Activated T-helper 1 cell treated with anti-CD3 and anti-CD28 coated beads, Interleukin-12 subunit alpha, Interleukin-12 subunit beta, Interleukin-2, Interleukin-4 antibody, amounts not matched to agents 30 ng/mL and 10 ng/mL and 1 ng/mL, durations not matched to agents 14 hours and 24 hours and 36 hours (primary cell): Measurements from ENCODE around the gene BCAR3. TPM values are rescaled to one million over a fixed set of nuclear protein-coding genes. Genes with fewer than 3 reads are reported as not detected.
"Not testable (repeated sequence)": the region's sequence is repeated elsewhere in the genome, so short reads cannot be mapped to it uniquely, and the experiment has no call there.

Source experiments
- DNase-seq: peaks from one replicate; pipeline ENCODE4 v3.0.0; 2021; ENCODE audit warnings: low spot score
- H3K27ac Mint-ChIP-seq: one replicate; pipeline ENCODE4 v1.8.0; 2021; ENCODE audit warnings: mild to moderate bottlenecking, mixed read lengths
- H3K27me3 Mint-ChIP-seq: one replicate; pipeline ENCODE4 v1.8.0; 2022; ENCODE audit warnings: mild to moderate bottlenecking, moderate library complexity, mixed read lengths; ENCODE audit not compliant: insufficient read depth
- H3K36me3 Mint-ChIP-seq: one replicate; pipeline ENCODE4 v1.8.0; 2021; ENCODE audit warnings: low read depth, mixed read lengths
- H3K4me1 Mint-ChIP-seq: one replicate; pipeline ENCODE4 v1.8.0; 2021; ENCODE audit warnings: low read depth, mixed read lengths
- H3K4me3 Mint-ChIP-seq: one replicate; pipeline ENCODE4 v1.8.0; 2021; ENCODE audit warnings: mild to moderate bottlenecking, moderate library complexity, mixed read lengths
- H3K9me3 Mint-ChIP-seq: one replicate; pipeline ENCODE4 v1.8.0; 2021; ENCODE audit warnings: mixed read lengths
- intact Hi-C: fragments of 100-400 bp; cut with micrococcal nuclease; formaldehyde crosslinking; loops from one replicate; pipeline ENCODE4 v1.15.1; 2024
- total RNA-seq: library from RNA; stranded (reverse); gene quantifications from 2 replicates; pipeline ENCODE4 v1.2.3, GENCODE V29; 2022

The BCAR3 gene
- total RNA-seq, 1 donor from 2014 or later: 1.1 TPM

DNA sequence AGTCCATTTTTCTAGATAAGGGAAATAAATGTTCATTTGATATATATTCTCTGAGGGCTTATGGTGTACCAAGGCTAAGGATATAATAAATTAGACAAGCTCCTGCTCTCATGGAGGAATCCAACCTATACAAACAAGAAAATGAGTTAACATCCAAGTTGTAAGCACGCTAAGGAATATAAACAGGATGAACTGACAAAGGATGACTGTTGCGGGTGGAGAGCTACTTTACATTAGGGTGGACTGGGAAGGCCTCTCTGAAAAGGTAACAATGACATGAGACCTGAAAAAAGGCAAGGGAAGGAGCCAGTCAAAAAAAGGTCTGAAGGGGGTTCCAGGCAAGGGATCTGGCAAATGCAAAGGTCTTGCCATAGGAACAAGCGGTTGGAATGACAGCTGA lies 3.1 kb downstream of the BCAR3 start:
- Mint-ChIP-seq H3K27ac (no peak overlapping the region), H3K4me1 (peaks cover 12% of the 10 kb centered on the region), H3K27me3 (peaks cover 62% of the 10 kb centered on the region), H3K36me3 (peaks cover 4% of the 10 kb centered on the region), H3K9me3 (no peaks in the 10 kb centered on the region), H3K4me3 (no peak overlapping the region)
- intact Hi-C loops: no loop called here
- no peak for DNase-seq

GRCh38 chr1:93677729-93678128 lies 3.9 kb downstream of the BCAR3 start:
- no peak for DNase-seq
- Mint-ChIP-seq H3K9me3 (no peaks in the 10 kb centered on the region), H3K27ac (no peak overlapping the region), H3K27me3 (peaks cover 56% of the 10 kb centered on the region), H3K4me1 (peaks cover 12% of the 10 kb centered on the region), H3K4me3 (no peak overlapping the region), H3K36me3 (peaks cover 4% of the 10 kb centered on the region)
- intact Hi-C loops: no loop called here

DNA sequence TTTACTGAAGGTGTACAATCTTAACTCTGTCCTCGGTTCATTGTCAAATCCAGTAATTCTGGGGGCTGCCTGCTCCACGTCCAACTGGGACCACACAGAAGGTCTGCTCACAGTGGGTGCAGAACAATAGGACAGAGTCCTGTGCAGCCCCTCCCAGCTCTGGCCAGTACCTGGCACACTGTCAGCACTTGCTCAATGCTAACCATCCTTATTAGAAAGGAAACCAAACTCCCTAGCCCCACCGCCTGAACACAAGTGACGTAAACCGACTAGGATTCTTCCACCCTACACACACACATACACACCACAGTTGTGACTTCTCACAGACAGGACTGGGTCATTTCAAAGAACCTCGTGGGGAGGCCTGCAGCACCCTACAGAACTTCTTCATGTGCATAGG lies 5.2 kb downstream of the BCAR3 start:
- intact Hi-C loops: no loop called here
- no peak overlapping the region for H3K27ac Mint-ChIP-seq
- no peak for DNase-seq
- H3K36me3 Mint-ChIP-seq: peaks cover 4% of the 10 kb centered on the region
- peaks cover 7% of the 10 kb centered on the region for H3K4me1 Mint-ChIP-seq
- H3K9me3 Mint-ChIP-seq: no peaks in the 10 kb centered on the region
- H3K4me3 Mint-ChIP-seq: no peak overlapping the region
- H3K27me3 Mint-ChIP-seq: peaks cover 46% of the 10 kb centered on the region

GRCh38 chr1:93675931-93676330 lies 5.7 kb downstream of the BCAR3 start:
- DNase-seq: no peak
- Mint-ChIP-seq H3K27ac (no peak overlapping the region), H3K36me3 (peaks cover 4% of the 10 kb centered on the region), H3K4me1 (peaks cover 6% of the 10 kb centered on the region), H3K9me3 (no peaks in the 10 kb centered on the region), H3K4me3 (no peak overlapping the region), H3K27me3 (peaks cover 46% of the 10 kb centered on the region)
- intact Hi-C loops: no loop called here

DNA sequence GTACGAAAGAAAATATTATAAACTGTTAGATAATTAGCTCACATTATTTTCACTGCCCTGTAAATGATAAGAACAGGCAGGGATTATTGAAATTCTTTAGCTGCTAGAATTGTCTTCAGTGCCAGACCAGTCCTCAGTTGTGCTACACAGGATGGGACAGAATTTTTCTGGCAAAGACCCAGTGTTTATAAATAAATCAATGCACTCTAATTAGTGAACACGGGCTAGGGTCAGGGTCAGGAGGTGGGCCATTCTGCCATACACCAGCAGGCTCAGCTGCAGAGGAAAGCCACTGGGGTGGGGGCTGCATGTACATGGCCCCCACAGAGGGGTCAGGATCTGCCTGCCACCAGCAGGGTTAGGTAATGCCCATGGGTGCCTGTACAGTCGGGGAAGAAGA lies 6.4 kb downstream of the BCAR3 start:
- no peaks in the 10 kb centered on the region for H3K9me3 Mint-ChIP-seq
- H3K36me3 Mint-ChIP-seq: no peaks in the 10 kb centered on the region
- H3K27me3 Mint-ChIP-seq: peaks cover 39% of the 10 kb centered on the region
- H3K4me3 Mint-ChIP-seq: no peak overlapping the region
- DNase-seq: no peak
- H3K4me1 Mint-ChIP-seq: no peaks in the 10 kb centered on the region
- intact Hi-C loops: no loop called here
- no peak overlapping the region for H3K27ac Mint-ChIP-seq

GRCh38 chr1:93674071-93674470 lies 7.6 kb downstream of the BCAR3 start:
- H3K27ac Mint-ChIP-seq, intact Hi-C loops, H3K36me3 Mint-ChIP-seq, H3K4me1 Mint-ChIP-seq, H3K4me3 Mint-ChIP-seq, DNase-seq, H3K9me3 Mint-ChIP-seq: not testable (repeated sequence)
- peaks cover 31% of the 10 kb centered on the region for H3K27me3 Mint-ChIP-seq

DNA sequence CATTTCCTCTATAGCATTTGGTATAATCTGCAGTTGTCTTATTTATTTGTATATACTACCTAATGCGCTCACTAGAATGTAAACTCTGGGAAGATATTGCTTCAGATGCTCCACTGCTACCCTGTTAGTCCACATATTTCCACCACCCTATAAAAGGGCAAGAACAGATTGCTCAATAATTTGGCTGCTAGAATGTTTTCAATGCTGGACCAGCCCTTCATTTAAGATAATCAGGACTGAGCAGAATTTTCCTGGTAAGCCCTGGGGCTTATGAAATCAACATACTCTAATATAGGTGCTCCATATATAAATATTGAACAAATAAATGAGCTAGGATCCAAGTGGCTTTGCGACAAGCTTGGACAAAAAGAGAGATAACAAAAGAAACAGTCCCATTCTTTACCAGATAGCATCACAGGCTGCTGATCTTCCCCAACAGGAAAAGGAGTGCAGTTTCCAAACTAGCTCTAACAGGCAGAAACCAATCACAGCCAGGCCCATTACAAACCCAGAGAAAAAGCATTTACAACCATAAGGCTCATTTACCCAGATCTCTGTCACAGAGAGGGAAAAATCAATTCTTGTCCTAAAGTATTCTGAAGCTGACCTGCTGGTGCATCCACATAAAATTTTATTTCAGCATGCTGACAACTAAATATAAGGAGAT lies 8.3 kb downstream of the BCAR3 start:
- intact Hi-C loops: no loop called here
- DNase-seq: no peak
- Mint-ChIP-seq H3K4me1 (no peaks in the 10 kb centered on the region), H3K27ac (no peak overlapping the region), H3K27me3 (peaks cover 26% of the 10 kb centered on the region), H3K4me3 (no peak overlapping the region), H3K9me3 (no peaks in the 10 kb centered on the region), H3K36me3 (no peaks in the 10 kb centered on the region)

- no peaks in the 10 kb centered on the region for H3K4me1 Mint-ChIP-seq
- H3K36me3 Mint-ChIP-seq: no peaks in the 10 kb centered on the region
- DNase-seq: no peak
- no peak overlapping the region for H3K27ac Mint-ChIP-seq
- no peak overlapping the region for H3K4me3 Mint-ChIP-seq
- H3K27me3 Mint-ChIP-seq: peaks cover 23% of the 10 kb centered on the region
- no peaks in the 10 kb centered on the region for H3K9me3 Mint-ChIP-seq
- intact Hi-C loops: no loop called here
Observed at GRCh38 chr1:93672477-93673162, 9.0 kb downstream of the BCAR3 start.

- Mint-ChIP-seq H3K27me3 (peaks cover 20% of the 10 kb centered on the region), H3K36me3 (no peaks in the 10 kb centered on the region), H3K4me1 (no peaks in the 10 kb centered on the region), H3K27ac (no peak overlapping the region), H3K4me3 (no peak overlapping the region), H3K9me3 (no peaks in the 10 kb centered on the region)
- intact Hi-C loops: no loop called here
- DNase-seq: no peak
Observed at GRCh38 chr1:93672069-93672468, 9.6 kb downstream of the BCAR3 start.

DNA sequence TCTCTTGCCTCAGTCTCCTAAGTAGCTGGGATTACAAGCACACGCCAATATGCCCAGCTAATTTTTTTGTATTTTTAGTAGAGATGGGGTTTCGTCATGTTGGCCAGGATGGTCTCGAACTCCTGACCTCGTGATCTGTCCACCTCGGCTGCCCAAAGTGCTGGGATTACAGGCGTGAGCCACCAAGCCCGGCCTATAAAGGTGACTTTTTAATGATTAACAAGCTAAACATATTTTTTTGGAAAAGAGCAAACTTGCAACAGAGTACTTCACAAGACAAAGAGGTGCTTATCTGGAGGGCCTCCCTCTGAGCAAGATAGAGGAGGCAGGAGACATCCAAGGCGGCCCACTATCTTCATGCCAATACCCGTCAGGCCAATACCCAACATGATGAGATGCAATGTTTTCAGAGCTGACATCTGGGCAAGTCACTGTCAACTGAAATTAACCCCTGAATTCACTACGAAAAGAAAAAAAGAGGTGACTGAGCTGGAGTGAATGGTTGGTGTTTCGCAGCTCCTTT lies 10.5 kb downstream of the BCAR3 start:
- H3K4me1 Mint-ChIP-seq: no peaks in the 10 kb centered on the region
- H3K36me3 Mint-ChIP-seq: no peaks in the 10 kb centered on the region
- H3K9me3 Mint-ChIP-seq: no peaks in the 10 kb centered on the region
- peaks cover 19% of the 10 kb centered on the region for H3K27me3 Mint-ChIP-seq
- DNase-seq: no peak
- H3K4me3 Mint-ChIP-seq: no peak overlapping the region
- no peak overlapping the region for H3K27ac Mint-ChIP-seq
- intact Hi-C loops: no loop called here

GRCh38 chr1:93670141-93670540 lies 11.5 kb downstream of the BCAR3 start:
- intact Hi-C loops: no loop called here
- Mint-ChIP-seq H3K27ac (no peak overlapping the region), H3K4me1 (no peaks in the 10 kb centered on the region), H3K27me3 (peaks cover 12% of the 10 kb centered on the region), H3K9me3 (no peaks in the 10 kb centered on the region), H3K36me3 (no peaks in the 10 kb centered on the region), H3K4me3 (no peak overlapping the region)
- no peak for DNase-seq

GRCh38 chr1:93669369-93669768 lies 12.3 kb downstream of the BCAR3 start:
- Mint-ChIP-seq H3K4me1 (no peaks in the 10 kb centered on the region), H3K9me3 (no peaks in the 10 kb centered on the region), H3K27ac (no peak overlapping the region), H3K27me3 (peaks cover 5% of the 10 kb centered on the region), H3K36me3 (no peaks in the 10 kb centered on the region), H3K4me3 (no peak overlapping the region)
- intact Hi-C loops: no loop called here
- DNase-seq: no peak

DNA sequence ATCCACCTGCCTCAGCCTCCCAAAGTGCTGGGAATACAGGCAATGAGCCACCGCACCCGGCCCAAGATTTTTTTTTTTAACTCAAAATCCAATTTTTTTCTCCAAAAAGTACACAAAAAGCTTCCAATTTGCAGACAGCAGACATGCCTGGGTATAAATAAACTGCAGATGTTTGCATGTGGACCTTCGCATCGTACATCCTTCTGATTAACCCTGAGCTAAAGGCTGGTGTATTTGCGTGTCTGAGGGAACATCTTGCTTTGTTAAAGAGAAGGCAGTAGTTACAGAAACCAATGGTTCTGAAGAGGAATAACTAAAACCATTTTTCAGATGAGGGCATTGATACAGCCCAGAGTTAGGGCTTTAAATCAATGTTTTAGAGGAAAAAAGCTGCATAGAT lies 12.7 kb downstream of the BCAR3 start:
- Mint-ChIP-seq H3K9me3 (no peaks in the 10 kb centered on the region), H3K27me3 (peaks cover 5% of the 10 kb centered on the region), H3K27ac (no peak overlapping the region), H3K4me3 (no peak overlapping the region), H3K36me3 (no peaks in the 10 kb centered on the region), H3K4me1 (no peaks in the 10 kb centered on the region)
- intact Hi-C loops: no loop called here
- DNase-seq: no peak
